Kidney (tissue), 14 donors: ENCODE results near the gene SQSTM1. TPM values are rescaled to one million over a fixed set of nuclear protein-coding genes. Genes with fewer than 3 reads are reported as not detected.

Experiments used
- DNase-seq, 5 donors: peaks; one replicate each; pipeline ENCODE4 v3.0.0-alpha.2; 2013 to 2020
- FAIRE-seq: peaks from 2 replicates; lab custom pipeline; 2012; peaks lifted over from hg19 to GRCh38; lab: Jason Lieb, UNC
- H3K27ac ChIP-seq, 2 donors: one replicate each; pipeline ENCODE4 v1.7.0; 2013; ENCODE audit warnings: low read depth in 2 of 2, low read length in 2 of 2, inconsistent platforms in 1 of 2
- H3K27me3 ChIP-seq: one replicate; pipeline ENCODE4 v1.7.1; 2013; ENCODE audit warnings: low read length, inconsistent platforms; ENCODE audit not compliant: control insufficient read depth, insufficient read depth
- H3K36me3 ChIP-seq, 3 donors: one replicate each; pipeline versions ENCODE4 v1.7.0 to v1.7.1; 2013; ENCODE audit warnings: low read length in 3 of 3, control low read depth in 1 of 3, inconsistent platforms in 1 of 3; ENCODE audit not compliant: insufficient read depth in 3 of 3, control insufficient read depth in 2 of 3
- H3K4me1 ChIP-seq, 3 donors: one replicate each; pipeline versions ENCODE4 v1.7.0 to v1.7.1; 2013; ENCODE audit warnings: low read length in 3 of 3, inconsistent platforms in 1 of 3, low read depth in 1 of 3; ENCODE audit not compliant: control insufficient read depth in 2 of 3, insufficient read depth in 2 of 3
- H3K4me3 ChIP-seq, 3 donors: one replicate each; pipeline versions ENCODE4 v1.7.0 to v1.8.1; 2013; ENCODE audit warnings: low read length in 3 of 3, control low read depth in 1 of 3, inconsistent platforms in 1 of 3
- H3K9ac ChIP-seq, 3 donors: one replicate each; pipeline versions ENCODE4 v1.7.0 to v1.7.1; 2013; ENCODE audit warnings: low read length in 3 of 3, control low read depth in 1 of 3, inconsistent platforms in 1 of 3
- H3K9me3 ChIP-seq, 3 donors: one replicate each; pipeline versions ENCODE4 v1.7.0 to v1.7.1; 2013; ENCODE audit warnings: low read length in 3 of 3, control low read depth in 1 of 3, inconsistent platforms in 1 of 3; ENCODE audit not compliant: control insufficient read depth in 2 of 3, insufficient read depth in 1 of 3
- CTCF ChIP-seq: IDR thresholded peaks from 3 replicates; pipeline ENCODE4 v1.5.1; 2012; ENCODE audit warnings: mild to moderate bottlenecking, moderate library complexity, borderline replicate concordance; ENCODE audit not compliant: insufficient read depth; ENCODE audit errors: extremely low read depth
- intact Hi-C: fragments of 100-400 bp; cut with DNase I; formaldehyde crosslinking; loops from one replicate; pipeline ENCODE4 v1.11.1; 2022
- polyA plus RNA-seq: library from polyadenylated mRNA; stranded (reverse); fragments of 350-450 nt; fragmentation: Illumina TruSeq; extraction: RNeasy Lipid Tissue Mini Kit (QIAGEN cat#74804); gene quantifications from one replicate; pipeline ENCODE4 v1.2.3, GENCODE V29; 2014; ENCODE audit warnings: low read depth, low replicate concordance; ENCODE audit not compliant: insufficient read depth
- total RNA-seq: library from RNA; stranded (reverse); fragmentation: NEBNext Ultra II Directional; extraction: Animal tissue kit (Norgen Biotek cat#: 25700); gene quantifications from one replicate; pipeline ENCODE4 v1.2.1, GENCODE V29; 2021
- donor health status: control.
- donor health status: control.
- donor health status: control.
- donor health status: control.
- donor health status: control.
- donor health status: DM: yes; HTN: yes; CAD: no.
- donor health status: Normal renal cell carcinoma (clear cell type).

The SQSTM1 gene
- total and polyA plus RNA-seq, 2 donors from 2014 or later = 249 to 309 TPM

DNA sequence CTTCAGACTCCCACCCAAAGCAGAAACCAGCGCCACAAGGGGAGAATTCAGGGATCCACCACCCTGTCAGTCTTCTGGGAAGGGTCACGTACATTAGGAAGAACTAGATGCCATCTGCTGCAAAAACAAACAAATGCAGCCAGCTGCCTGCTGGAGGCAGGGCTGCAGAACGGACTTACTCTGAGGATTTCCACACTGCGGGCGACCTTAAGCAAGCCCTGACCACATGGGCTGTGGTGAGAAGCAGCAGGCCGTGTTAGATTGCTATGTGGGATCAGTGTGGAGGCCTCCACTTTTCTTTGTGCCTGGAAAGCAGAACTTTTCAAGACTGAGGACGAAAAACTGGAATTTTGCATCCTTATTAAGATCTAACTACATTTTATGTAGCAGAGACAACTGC, 40.3 kb upstream of the SQSTM1 start:
- intact Hi-C loops = no loop called here
- DNase-seq (no peak), FAIRE-seq (no peak)
- Histone ChIP-seq H3K27me3 (no peaks in the 10 kb centered on the region), H3K9ac (no peak overlapping the region), H3K4me3 (no peak overlapping the region), H3K9me3 (no peaks in the 10 kb centered on the region), H3K27ac (no peak overlapping the region), H3K4me1 (no peaks in the 10 kb centered on the region), H3K36me3 (peaks cover 0 to 18% (median 7%) of the 10 kb centered on the region in 3 donors)
- no peak for TF ChIP-seq CTCF

GRCh38 chr5:179781846-179782245, 38.9 kb upstream of the SQSTM1 start:
- Histone ChIP-seq H3K4me3 (no peak overlapping the region), H3K4me1 (no peaks in the 10 kb centered on the region), H3K9me3 (no peaks in the 10 kb centered on the region), H3K36me3 (peaks cover 0 to 10% (median 7%) of the 10 kb centered on the region in 3 donors), H3K27ac (no peak overlapping the region), H3K27me3 (no peaks in the 10 kb centered on the region), H3K9ac (no peak overlapping the region)
- no peak for TF ChIP-seq CTCF
- DNase-seq (no peak), FAIRE-seq (no peak)
- intact Hi-C loops = no loop called here

GRCh38 chr5:179783128-179783527, 37.6 kb upstream of the SQSTM1 start:
- Histone ChIP-seq H3K4me3 (no peak overlapping the region), H3K9me3 (no peaks in the 10 kb centered on the region), H3K27ac (no peak overlapping the region), H3K4me1 (no peaks in the 10 kb centered on the region), H3K27me3 (no peaks in the 10 kb centered on the region), H3K9ac (no peak overlapping the region), H3K36me3 (peaks cover 0 to 7% (median 5%) of the 10 kb centered on the region in 3 donors)
- DNase-seq = no peak
- intact Hi-C loops = no loop called here
- no peak for FAIRE-seq
- TF ChIP-seq CTCF = no peak

- no peak overlapping the region for H3K9ac ChIP-seq
- intact Hi-C loops = no loop called here
- DNase-seq = no peak
Measured at GRCh38 chr5:179786861-179787260, 33.8 kb upstream of the SQSTM1 start.

More at GRCh38 chr5:179786861-179787260, 33.8 kb upstream of the SQSTM1 start:
- no peak for FAIRE-seq
- H3K4me3 ChIP-seq = no peak overlapping the region
- H3K27ac ChIP-seq = no peak overlapping the region
- no peak for TF ChIP-seq CTCF
- no peaks in the 10 kb centered on the region for H3K9me3 ChIP-seq
- H3K36me3 ChIP-seq = no peaks in the 10 kb centered on the region
- no peaks in the 10 kb centered on the region for H3K4me1 ChIP-seq
- no peaks in the 10 kb centered on the region for H3K27me3 ChIP-seq
